Skeletal muscle satellite cell (primary cell): ENCODE results near the gene UBC.
"Not testable (repeated sequence)": the region's sequence is repeated elsewhere in the genome, so short reads cannot be mapped to it uniquely, and the experiment has no call there.

Experiments
- H3K27me3 ChIP-seq: 2 replicates; pipeline ENCODE4 v1.7.0; 2013; ENCODE audit warnings: low read length; ENCODE audit not compliant: control insufficient read depth, insufficient read depth
- H3K36me3 ChIP-seq: 2 replicates; pipeline ENCODE4 v1.7.0; 2013; ENCODE audit warnings: mild to moderate bottlenecking, control low read depth, low read length; ENCODE audit not compliant: insufficient read depth
- H3K4me1 ChIP-seq: 2 replicates; pipeline ENCODE4 v1.7.0; 2013; ENCODE audit warnings: low read length; ENCODE audit not compliant: control insufficient read depth, insufficient read depth
- H3K4me2 ChIP-seq: 2 replicates; pipeline ENCODE4 v1.7.0; 2013; ENCODE audit warnings: mild to moderate bottlenecking, low read length
- H3K4me3 ChIP-seq: 2 replicates; pipeline ENCODE4 v1.7.0; 2013; ENCODE audit warnings: low read length
- H3K9ac ChIP-seq: 2 replicates; pipeline ENCODE4 v1.7.0; 2013; ENCODE audit warnings: mild to moderate bottlenecking, low read depth, low read length, moderate library complexity
- H3K9me3 ChIP-seq: replicated peaks from 2 replicates; pipeline ENCODE4 v1.7.0; 2013; ENCODE audit warnings: mild to moderate bottlenecking, control low read depth, low read length

Gene UBC

DNA sequence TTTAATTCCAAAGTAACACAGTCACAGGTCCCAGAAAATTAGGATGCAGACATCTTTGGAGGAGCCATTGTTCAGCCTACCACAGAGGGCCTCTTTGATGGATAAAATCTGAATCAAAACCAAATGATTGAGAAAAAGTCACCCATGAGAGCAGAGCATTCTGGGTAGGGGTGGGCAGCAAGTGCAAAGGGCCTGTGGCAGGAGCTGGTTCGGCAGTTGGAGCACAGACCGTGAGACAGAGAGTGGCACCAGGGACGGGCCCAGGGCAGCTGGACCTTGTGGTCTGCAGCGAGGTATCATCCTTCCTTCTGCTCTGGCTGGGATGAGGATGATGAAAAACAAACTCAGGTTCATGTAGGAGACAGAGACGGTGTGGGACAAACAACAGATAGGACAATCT, 18.0 kb downstream of the UBC start:
- Histone ChIP-seq H3K36me3 (no peaks in the 10 kb centered on the region), H3K4me2 (no peak overlapping the region), H3K4me1 (peaks cover 7% of the 10 kb centered on the region), H3K9ac (no peak overlapping the region), H3K4me3 (no peak overlapping the region), H3K27me3 (no peaks in the 10 kb centered on the region), H3K9me3 (no peaks in the 10 kb centered on the region)

DNA sequence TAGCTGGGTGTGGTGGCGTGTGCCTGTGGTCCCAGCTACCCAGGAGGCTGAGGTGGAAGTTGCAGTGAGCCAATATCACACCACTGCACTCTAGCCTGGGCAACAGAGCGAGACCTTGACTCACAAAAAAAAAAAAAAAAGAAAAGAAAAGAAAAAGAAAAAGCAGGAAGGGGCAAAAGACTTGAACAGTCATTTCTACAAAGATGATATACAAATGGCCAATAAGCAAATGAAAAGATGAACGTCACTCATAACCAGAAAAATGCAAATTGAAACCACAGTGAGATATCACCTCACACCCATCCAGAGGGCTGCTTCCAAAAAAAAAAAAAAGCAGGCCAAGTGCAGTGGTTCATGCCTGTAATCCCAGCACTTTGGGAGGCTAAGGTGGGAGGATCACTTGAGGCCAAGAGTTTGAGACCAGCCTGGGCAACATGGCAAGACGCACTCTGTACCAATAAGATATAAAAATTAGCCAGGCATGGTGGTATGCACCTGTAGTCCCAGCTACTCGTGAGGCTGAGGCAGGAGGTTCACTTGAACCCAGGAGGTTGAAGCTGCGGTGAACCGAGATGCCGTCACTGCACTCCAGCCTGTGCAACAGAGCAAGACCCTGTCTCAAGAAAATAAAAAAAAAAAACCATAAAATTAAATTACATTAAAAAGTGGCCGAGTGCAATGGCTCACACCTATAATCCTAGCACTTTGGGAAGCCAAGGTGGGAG, 20.5 kb downstream of the UBC start:
- Histone ChIP-seq H3K36me3 (no peaks in the 10 kb centered on the region), H3K4me1 (peaks cover 7% of the 10 kb centered on the region), H3K27me3 (no peaks in the 10 kb centered on the region), H3K9ac (no peak overlapping the region), H3K4me2 (no peak overlapping the region), H3K4me3 (no peak overlapping the region), H3K9me3 (no peaks in the 10 kb centered on the region)

DNA sequence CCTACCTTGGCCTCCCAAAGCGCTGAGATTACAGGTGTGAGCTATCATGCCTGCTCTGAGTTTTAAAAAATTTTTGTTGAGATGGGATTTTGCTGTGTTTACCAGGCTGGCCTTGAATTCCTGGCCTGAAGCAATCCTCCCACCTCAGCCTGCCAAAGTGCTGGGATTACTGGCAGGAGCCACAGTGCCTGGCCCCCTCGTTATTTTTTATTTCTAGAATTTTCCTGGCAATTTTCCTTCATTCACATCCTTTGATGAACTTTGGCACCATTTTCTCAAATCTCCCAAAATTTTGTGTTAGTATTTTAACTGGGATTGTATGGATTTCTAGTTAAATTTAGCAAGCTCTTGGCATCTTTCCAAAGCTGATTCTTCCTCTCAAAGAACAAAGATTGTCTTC, 26.2 kb downstream of the UBC start:
- H3K9me3 ChIP-seq, result no peaks in the 10 kb centered on the region
- H3K4me2 ChIP-seq, result no peak overlapping the region
- no peaks in the 10 kb centered on the region for H3K4me1 ChIP-seq
- no peak overlapping the region for H3K4me3 ChIP-seq
- H3K36me3 ChIP-seq, result no peaks in the 10 kb centered on the region
- no peak overlapping the region for H3K9ac ChIP-seq
- H3K27me3 ChIP-seq, result no peaks in the 10 kb centered on the region

DNA sequence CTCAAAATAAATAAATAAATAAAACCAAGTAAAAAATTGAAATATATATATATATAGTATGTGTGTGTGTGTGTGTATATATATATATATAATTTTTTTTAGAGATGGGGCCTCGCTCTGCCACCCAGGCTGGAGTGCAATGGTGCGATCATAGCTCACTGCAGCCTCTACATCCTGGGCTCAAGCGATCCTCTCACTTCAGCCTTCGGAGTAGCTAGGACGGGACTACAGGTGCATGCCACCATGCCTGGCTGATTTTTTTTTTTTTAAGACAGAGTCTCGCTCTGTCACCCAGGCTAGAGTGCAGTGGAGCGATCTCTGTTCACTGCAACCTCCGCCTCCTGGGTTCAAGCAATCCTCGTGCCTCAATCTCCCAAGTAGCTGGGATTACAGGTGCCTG, 26.7 kb downstream of the UBC start:
- H3K27me3 ChIP-seq, H3K36me3 ChIP-seq, H3K9ac ChIP-seq, H3K4me2 ChIP-seq, H3K4me1 ChIP-seq, H3K4me3 ChIP-seq, H3K9me3 ChIP-seq: not testable (repeated sequence)

DNA sequence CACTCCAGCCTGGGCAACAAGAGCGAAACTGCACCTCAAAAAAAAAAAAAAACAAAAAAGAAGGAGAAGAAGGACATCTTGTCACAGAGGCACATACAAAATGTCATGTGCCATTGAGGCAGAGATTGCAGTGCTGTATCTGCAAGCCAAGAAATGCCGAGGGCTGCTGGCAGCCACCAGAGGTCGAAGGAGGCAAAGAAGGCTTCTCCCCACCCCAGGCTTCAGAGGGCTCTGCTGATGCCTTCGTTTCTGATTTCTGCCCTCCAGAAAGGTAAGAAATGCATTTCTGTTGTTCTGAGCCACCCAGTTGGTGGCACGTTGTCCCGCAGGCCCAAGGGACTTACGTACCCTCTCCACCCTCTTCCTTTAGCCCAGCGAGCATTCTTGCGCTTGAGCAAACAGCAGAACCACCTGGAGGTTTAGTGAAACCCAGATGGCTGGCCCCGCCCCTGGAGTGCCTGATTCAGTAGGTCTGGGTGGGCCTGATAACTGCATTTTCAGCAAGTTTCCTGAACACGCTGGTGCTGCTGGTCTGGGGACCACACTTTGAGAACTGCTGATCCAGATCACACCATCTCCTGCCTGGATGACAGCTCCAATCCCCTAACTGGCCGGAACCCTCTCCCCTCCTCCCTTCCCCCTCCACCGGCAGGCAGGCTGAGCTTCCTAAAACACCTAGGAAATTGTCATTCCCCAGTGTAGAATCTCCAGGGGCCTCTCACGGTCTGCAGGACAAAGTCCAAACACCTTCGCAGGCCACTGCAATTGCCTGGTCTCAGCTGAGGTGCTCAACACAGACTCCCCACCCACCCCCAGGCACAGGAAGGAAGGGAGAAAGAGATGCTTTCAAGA, 29.6 kb downstream of the UBC start:
- no peak overlapping the region for H3K9ac ChIP-seq
- H3K9me3 ChIP-seq, result no peaks in the 10 kb centered on the region
- H3K4me3 ChIP-seq, result no peak overlapping the region
- H3K27me3 ChIP-seq, result no peaks in the 10 kb centered on the region
- H3K4me2 ChIP-seq, result no peak overlapping the region
- no peaks in the 10 kb centered on the region for H3K4me1 ChIP-seq
- no peaks in the 10 kb centered on the region for H3K36me3 ChIP-seq

DNA sequence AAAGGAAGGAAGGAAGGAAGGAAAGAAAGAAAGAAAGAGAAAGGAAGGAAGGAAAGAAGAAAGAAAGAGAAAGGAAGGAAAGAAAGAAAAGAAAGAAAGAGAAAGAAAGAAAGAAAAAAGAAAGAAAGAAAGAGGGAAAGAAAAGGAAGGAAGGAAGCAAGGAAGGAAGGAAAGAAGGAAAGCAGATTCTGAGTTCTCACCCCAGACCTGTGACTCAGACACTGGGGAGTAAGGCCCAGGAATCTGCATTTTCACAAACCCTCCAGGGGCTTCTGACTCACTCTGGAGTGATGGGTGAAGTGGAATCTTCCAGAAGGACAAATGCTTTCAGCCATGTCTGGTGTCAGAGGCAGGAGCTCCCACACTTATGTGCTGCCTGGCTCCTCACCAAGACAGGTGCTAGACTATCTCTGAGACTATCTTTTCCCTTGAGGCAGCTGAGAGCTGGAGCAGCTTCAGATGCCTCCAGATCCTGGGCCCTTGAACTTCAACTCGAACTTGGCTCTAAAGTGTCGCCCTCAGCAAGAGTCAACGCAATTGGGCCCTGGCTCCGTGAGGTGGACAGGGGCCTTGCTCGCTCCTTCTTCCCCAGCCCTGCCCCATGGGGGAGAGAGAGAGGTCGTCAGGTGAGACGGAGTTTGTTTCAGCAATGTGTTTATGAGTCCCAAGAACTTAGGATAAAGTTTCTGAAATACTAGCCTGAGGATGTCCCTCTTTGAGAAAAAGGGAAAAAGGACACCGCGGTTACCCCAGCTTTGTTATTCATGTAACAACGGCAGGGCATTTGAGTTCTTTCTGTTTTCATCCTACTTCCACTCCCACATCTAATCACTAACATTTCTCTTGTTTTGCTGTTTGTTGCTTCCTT, 31.0 kb downstream of the UBC start:
- H3K9me3 ChIP-seq, result no peaks in the 10 kb centered on the region
- H3K27me3 ChIP-seq, result no peaks in the 10 kb centered on the region
- no peak overlapping the region for H3K4me3 ChIP-seq
- no peak overlapping the region for H3K4me2 ChIP-seq
- H3K36me3 ChIP-seq, result no peaks in the 10 kb centered on the region
- H3K4me1 ChIP-seq, result no peaks in the 10 kb centered on the region
- no peak overlapping the region for H3K9ac ChIP-seq

DNA sequence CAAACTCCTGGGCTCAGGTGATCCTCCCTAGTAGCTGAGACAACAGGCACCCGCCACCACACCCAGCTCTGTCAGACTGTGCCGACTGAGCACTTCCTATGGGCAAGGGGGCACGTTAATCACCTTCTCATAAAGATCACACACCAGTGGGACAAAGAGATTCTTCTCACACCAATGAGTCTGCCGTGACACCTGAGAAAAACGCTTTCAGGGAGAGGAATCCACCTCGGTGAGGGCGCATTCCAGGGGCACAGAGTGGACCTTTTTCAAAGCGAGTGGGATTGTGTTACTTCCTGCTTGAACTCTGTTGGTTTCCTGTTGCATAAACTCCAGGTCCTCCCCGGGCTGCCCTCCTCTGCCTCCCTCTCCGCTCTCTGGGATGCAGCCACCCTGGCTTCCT, 33.3 kb downstream of the UBC start:
- Histone ChIP-seq H3K4me3 (no peak overlapping the region), H3K36me3 (no peaks in the 10 kb centered on the region), H3K4me2 (no peak overlapping the region), H3K27me3 (no peaks in the 10 kb centered on the region), H3K9me3 (no peaks in the 10 kb centered on the region), H3K9ac (no peak overlapping the region), H3K4me1 (no peaks in the 10 kb centered on the region)

DNA sequence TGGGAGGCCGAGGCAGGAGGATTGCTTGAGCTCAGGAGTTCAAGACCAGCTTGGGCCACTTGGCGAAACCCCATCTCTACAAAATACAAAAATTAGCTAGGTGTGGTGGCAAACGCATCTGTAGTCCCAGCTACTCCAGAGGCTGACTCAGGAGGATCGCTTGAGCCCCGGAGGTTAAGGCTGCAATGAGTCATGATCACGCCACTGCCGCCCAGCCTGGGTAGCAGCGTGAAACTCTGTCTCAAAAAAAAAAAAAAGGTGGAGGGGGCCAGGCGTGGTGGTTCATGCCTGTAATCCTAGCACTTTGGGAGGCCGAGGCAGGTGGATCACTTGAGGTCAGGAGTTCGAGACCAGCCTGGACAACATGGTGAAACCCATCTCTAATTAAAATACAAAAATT, 34.1 kb downstream of the UBC start:
- H3K9me3 ChIP-seq, H3K4me3 ChIP-seq, H3K9ac ChIP-seq, H3K4me2 ChIP-seq, H3K27me3 ChIP-seq, H3K4me1 ChIP-seq, H3K36me3 ChIP-seq: not testable (repeated sequence)

DNA sequence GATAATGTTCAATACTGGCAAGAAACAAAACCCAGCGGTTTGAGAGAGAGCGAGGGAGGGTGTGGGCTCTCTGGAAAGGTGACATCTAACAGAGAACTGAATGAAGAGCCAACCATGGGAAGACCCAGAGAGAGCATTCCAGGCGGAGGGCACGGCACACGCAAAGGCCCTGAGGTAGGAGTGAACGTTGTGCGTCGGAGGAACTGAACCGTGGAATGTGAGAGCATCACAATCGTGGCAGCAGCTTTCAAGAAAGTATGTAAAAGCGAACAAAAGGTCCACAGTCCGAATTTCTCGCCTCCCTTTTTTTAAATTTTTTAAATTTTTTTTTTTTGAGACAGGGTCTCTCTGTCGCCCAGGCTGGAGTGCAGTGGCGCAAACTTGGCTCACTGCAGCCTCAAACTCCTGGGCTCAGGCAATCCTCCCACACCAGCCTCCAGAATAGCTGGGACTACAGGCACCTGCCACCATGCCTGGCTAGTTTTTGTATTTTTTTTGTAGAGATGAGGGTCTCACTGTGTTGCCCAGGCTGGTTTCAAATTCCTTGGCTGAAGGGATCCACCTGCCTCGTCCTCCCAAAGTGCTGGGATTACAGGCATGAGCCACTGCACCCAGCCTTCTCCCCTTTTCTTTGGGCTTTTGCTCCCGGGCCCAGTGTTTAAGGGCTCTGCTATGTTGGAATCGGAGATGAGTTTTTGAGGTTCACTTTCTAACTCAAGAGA, 35.5 kb downstream of the UBC start:
- Histone ChIP-seq H3K27me3 (no peaks in the 10 kb centered on the region), H3K9me3 (no peaks in the 10 kb centered on the region), H3K9ac (no peak overlapping the region), H3K4me1 (no peaks in the 10 kb centered on the region), H3K4me3 (no peak overlapping the region), H3K36me3 (no peaks in the 10 kb centered on the region), H3K4me2 (no peak overlapping the region)

DNA sequence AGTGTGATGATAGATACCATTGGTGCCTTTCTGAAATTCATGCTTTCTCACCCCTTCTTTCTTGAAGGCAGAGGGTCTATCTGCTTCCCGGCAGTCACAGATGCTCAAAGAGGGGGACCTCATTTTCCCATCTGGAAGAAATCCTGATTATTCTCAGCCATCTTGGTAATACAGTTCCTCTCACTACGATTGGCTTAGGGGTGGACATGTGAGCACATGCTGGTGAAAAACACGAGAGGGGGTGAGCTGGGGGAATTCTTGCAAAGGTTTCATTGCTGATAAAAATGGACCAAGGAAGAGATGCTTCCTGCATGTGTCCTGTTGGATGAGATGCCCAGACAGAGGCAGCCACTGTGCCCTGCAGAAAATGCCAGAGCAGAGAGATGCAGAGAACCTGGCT, 37.0 kb downstream of the UBC start:
- Histone ChIP-seq H3K36me3 (no peaks in the 10 kb centered on the region), H3K4me1 (no peaks in the 10 kb centered on the region), H3K27me3 (no peaks in the 10 kb centered on the region), H3K4me2 (no peak overlapping the region), H3K9ac (no peak overlapping the region), H3K4me3 (no peak overlapping the region), H3K9me3 (no peaks in the 10 kb centered on the region)

DNA sequence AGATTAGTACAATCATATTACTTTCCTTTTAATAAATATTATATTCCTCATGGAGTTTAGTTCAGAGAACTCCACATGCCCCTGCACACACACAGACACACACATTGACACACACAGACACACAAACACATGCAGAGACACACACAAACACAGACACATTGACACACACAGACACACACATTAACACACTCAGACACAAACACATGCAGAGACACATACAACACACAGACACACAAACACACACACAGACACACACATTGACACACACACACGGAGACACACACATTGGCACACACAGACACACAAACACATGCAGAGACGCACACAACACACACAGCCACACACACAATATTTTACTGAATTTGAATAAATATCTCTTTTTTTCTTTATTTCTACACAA, 38.3 kb downstream of the UBC start:
- Histone ChIP-seq H3K27me3 (peaks cover 6% of the 10 kb centered on the region), H3K4me2 (no peak overlapping the region), H3K9ac (no peak overlapping the region), H3K9me3 (no peaks in the 10 kb centered on the region), H3K4me3 (no peak overlapping the region), H3K36me3 (no peaks in the 10 kb centered on the region), H3K4me1 (no peaks in the 10 kb centered on the region)
